GM18858 (cell line): Measurements from ENCODE around the gene DNAAF1.

ENCODE experiments used
- ATAC-seq: cut with Tn5 transposase; IDR thresholded peaks from one replicate; pipeline ENCODE4 v1.9.1; 2021; ENCODE audit not compliant: unreplicated experiment

The DNAAF1 gene

DNA sequence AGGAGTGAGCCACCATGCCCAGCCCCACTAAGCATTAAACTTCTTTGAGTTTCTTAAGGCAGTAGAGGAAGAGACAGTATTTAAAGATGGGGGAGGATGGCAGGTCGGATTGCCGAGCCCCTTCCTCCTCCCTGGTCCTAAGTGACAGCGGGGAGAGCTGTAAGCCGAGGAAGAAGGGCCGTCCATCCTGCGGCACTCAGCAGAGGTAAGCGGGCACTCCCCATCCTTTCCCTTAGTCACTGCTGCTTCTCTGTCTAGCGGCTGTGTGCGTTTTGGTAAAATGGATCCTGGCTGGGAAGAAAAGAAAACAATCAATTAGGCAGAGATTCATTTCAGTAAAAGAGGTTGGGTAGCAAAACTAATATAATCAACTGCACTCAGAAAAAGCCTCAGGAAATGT is 13.9 kb downstream of the DNAAF1 start:
- ATAC-seq, result no peak

DNA sequence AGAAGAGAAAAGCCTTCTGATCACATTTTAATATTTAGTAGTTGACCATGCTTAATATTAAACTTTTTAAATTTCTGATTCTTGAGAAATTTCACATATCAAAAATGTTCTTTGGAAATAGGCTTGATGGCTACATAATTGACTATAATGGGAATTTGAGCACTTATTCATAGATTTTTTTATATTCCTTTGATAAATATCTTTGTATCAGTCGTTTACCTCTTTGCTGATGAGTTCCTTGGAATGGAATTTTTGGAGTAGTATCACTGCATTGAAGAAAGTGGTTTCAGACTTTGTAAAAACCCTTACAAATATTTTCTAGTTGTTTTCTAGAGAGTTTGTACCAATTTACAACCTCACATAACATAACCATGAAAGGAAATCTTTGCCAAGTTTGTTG is 14.7 kb downstream of the DNAAF1 start:
- ATAC-seq, result no peak

GRCh38 chr16:84161037-84161436 is 15.9 kb downstream of the DNAAF1 start:
- no peak for ATAC-seq

DNA sequence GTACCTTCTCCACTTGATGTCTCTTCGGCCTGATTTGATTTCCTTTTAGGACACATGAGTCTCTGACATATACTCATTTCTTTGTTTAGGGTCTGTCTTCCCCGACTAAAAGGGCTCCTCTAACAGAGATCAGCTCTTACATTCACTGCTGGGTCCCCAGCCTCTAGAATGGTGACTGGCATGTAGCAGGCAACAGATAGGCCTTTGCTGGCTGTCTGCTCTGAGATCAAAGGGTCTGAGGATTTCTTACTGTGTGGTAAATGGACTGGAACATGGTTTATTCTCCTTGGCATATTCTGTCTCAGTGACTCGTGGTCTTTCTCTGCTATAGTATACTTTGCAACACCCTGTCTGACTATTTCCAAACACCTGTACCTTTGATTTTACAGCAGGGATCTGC is 16.7 kb downstream of the DNAAF1 start:
- no peak for ATAC-seq

DNA sequence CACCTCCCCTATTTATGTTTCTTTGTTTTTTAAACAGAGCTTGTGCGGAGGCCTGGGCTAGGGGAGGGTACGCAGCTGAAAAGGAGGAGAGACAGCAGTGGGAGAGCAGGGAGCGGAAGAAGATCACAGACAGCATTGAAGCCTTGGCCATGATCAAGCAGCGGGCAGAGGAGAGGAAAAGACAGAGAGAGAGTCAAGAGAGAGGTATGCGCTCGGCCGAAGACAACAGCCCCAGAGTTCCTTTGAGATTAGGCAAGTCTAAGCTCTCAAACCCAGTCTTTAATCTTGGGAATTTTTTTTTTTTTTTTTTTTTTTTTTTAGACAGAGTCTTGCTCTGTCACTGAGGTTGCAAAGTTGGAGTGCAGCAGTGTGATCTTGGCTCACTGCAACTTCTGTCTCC is 20.6 kb downstream of the DNAAF1 start:
- no peak for ATAC-seq

GRCh38 chr16:84166796-84167695 is 21.9 kb downstream of the DNAAF1 start:
- ATAC-seq, result no peak

- no peak for ATAC-seq
Measured at GRCh38 chr16:84169765-84170310, 24.7 kb downstream of the DNAAF1 start.

DNA sequence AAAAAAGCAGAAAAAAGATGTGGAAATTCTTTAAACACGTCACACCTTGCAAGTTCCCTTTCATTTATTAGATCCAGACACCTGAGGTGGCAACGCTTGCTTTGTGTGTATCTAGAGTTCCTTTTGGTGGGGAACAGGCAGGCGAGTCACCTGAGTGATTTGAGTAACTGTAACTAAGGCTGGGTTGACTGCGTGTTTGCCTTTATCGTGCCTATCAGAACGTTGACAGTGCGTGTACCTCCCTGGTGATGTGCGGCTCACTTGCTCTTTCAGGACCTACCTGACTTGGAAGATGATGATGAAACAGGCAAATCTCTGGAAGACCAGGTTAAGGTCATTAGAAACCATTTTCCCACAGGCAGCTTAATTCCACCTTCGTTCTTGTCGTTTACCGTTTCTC is 29.3 kb downstream of the DNAAF1 start:
- no peak for ATAC-seq

- peak; percentile 62 for ATAC-seq
Measured at GRCh38 chr16:84175350-84176081, 30.4 kb downstream of the DNAAF1 start.

GRCh38 chr16:84176192-84177053 is 31.3 kb downstream of the DNAAF1 start:
- ATAC-seq, result no peak

- ATAC-seq, result no peak
Measured at GRCh38 chr16:84177741-84178073, 32.6 kb downstream of the DNAAF1 start.

- ATAC-seq, result no peak
Measured at GRCh38 chr16:84178146-84178765, 33.1 kb downstream of the DNAAF1 start.

DNA sequence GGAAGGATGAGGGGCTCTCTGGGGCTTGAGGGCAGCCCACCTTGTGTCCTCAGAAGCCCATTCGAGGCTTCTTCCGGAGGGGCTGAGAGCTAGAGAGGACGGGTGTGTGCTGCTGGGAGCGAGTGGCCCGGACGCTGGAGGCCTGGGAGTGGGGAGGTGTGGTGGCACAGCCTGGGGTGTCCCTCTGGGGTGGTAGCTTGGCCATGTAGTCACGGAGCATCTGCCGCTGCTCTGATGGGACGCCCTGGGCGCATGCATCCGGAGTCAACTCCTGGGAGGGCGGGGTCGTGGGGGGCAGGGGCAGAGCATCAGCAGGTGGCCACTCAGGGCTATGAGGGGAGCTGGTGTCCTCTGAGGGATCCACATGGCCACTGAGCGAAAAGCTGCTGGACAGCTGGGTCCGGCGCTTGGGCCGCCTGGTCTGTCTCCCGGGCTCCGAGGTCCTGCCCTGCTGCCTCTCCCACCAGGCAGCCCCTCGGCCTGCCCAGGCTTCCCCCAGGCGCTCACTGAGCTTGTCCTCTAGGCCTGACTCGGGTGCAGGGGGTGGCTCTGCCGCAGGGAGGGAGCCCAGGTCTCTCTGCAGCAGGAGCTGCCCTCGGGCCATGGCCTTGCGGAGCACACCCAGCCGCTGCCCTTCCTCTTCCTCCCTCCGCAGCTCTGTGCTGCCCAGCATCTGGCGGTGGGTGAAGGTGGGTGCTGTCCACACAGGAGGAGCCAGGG is 33.9 kb downstream of the DNAAF1 start:
- ATAC-seq, result no peak

GRCh38 chr16:84179612-84180320 is 34.7 kb downstream of the DNAAF1 start:
- ATAC-seq, result no peak

- ATAC-seq, result no peak
Measured at GRCh38 chr16:84180519-84181140, 35.5 kb downstream of the DNAAF1 start.

GRCh38 chr16:84181144-84181915 is 36.2 kb downstream of the DNAAF1 start:
- no peak for ATAC-seq

GRCh38 chr16:84182104-84182503 is 37.0 kb downstream of the DNAAF1 start:
- ATAC-seq, result no peak
